Measurements from ENCODE around the gene EPHB2. TPM values are rescaled to one million over a fixed set of nuclear protein-coding genes. Genes with fewer than 3 reads are reported as not detected.

EPHB2 gene
- total and polyA plus RNA-seq, 3 experiments from 2014 or later: 0.22 to 0.33 TPM; not detected in 1

DNA sequence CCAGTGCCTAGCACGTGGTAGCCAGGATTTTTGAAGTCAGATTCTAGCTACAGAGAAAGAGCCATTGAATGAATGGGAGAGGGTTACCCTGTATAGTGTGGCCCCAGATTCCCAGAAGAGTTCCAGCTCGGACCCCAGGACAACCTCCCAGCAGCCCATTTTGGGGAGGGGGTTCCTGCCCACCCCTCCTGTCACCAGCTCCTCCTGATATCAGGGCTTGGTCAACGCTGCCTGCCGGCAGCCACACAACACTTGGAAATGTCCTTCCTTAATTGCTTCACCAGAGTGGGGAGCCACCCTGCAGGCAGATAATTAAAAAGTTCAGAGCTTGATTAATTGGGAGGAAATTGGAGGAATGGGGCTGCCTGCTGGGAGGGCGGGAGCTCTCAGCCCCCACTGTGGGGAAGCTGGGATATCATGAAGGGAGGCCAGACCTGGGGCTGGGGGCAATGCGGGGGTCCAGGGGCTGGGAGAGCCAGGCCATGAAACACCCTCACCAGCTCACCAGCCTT lies 141.6 kb downstream of the EPHB2 start:
- Mint-ChIP-seq H3K27me3 (peaks cover 31 to 32% of the 10 kb centered on the region in 2 donors), H3K4me3 (no peak overlapping the region), H3K36me3 (no peaks in the 10 kb centered on the region), H3K27ac (no peak overlapping the region), H3K9me3 (no peaks in the 10 kb centered on the region), H3K4me1 (no peaks in the 10 kb centered on the region)
- ChIA-PET CTCF (interaction anchor here (0.9 kb wide), 1 partner anchor 9 kb away, joined by 3 read pairs; no protein-coding TSS in a partner anchor), POLR2A (no interaction called here)
- Histone ChIP-seq H3K36me3 (ENCODE audit: insufficient read depth, low read length) (no peaks in the 10 kb centered on the region), H3K27ac (ENCODE audit: low read depth, low read length) (no peak overlapping the region), H3K27me3 (ENCODE audit: insufficient read depth, low read length, poor library complexity, severe bottlenecking) (peaks cover 3% of the 10 kb centered on the region), H3K4me1 (ENCODE audit: insufficient read depth, low read length) (no peaks in the 10 kb centered on the region), H3K9me3 (ENCODE audit: low read length) (no peaks in the 10 kb centered on the region), H3K4me3 (ENCODE audit: low read length) (no peak overlapping the region)
- no peak for DNase-seq

GRCh38 chr1:22853651-22854185 lies 143.1 kb downstream of the EPHB2 start:
- no peaks in the 10 kb centered on the region for H3K4me1 ChIP-seq (ENCODE audit: insufficient read depth, low read length)
- POLR2A ChIA-PET: no interaction called here
- peaks cover 23 to 25% of the 10 kb centered on the region in 2 donors for H3K27me3 Mint-ChIP-seq
- DNase-seq: no peak
- no peaks in the 10 kb centered on the region for H3K36me3 Mint-ChIP-seq
- H3K27ac Mint-ChIP-seq: peak overlapping the region in 1 of 8 donors; percentile 34
- no peaks in the 10 kb centered on the region for H3K9me3 ChIP-seq (ENCODE audit: low read length)
- H3K36me3 ChIP-seq (ENCODE audit: insufficient read depth, low read length): no peaks in the 10 kb centered on the region
- H3K9me3 Mint-ChIP-seq: no peaks in the 10 kb centered on the region
- no peak overlapping the region for H3K4me3 ChIP-seq (ENCODE audit: low read length)
- no peak overlapping the region for H3K27ac ChIP-seq (ENCODE audit: low read depth, low read length)
- H3K4me3 Mint-ChIP-seq: no peak overlapping the region
- H3K27me3 ChIP-seq (ENCODE audit: insufficient read depth, low read length, poor library complexity, severe bottlenecking): peaks cover 3% of the 10 kb centered on the region
- CTCF ChIA-PET: no interaction called here
- H3K4me1 Mint-ChIP-seq: no peaks in the 10 kb centered on the region

- Mint-ChIP-seq H3K9me3 (no peaks in the 10 kb centered on the region), H3K27ac (no peak overlapping the region), H3K36me3 (no peaks in the 10 kb centered on the region), H3K4me1 (no peaks in the 10 kb centered on the region), H3K27me3 (peaks cover 17 to 20% of the 10 kb centered on the region in 2 donors), H3K4me3 (no peak overlapping the region)
- ChIA-PET POLR2A (no interaction called here), CTCF (no interaction called here)
- no peak overlapping the region for H3K4me3 ChIP-seq (ENCODE audit: low read length)
- H3K27me3 ChIP-seq (ENCODE audit: insufficient read depth, low read length, poor library complexity, severe bottlenecking): no peaks in the 10 kb centered on the region
- no peak for DNase-seq
- no peaks in the 10 kb centered on the region for H3K4me1 ChIP-seq (ENCODE audit: insufficient read depth, low read length)
- no peak overlapping the region for H3K27ac ChIP-seq (ENCODE audit: low read depth, low read length)
- H3K9me3 ChIP-seq (ENCODE audit: low read length): no peaks in the 10 kb centered on the region
- H3K36me3 ChIP-seq (ENCODE audit: insufficient read depth, low read length): no peaks in the 10 kb centered on the region
Measured at GRCh38 chr1:22854688-22855565, 144.3 kb downstream of the EPHB2 start.

DNA sequence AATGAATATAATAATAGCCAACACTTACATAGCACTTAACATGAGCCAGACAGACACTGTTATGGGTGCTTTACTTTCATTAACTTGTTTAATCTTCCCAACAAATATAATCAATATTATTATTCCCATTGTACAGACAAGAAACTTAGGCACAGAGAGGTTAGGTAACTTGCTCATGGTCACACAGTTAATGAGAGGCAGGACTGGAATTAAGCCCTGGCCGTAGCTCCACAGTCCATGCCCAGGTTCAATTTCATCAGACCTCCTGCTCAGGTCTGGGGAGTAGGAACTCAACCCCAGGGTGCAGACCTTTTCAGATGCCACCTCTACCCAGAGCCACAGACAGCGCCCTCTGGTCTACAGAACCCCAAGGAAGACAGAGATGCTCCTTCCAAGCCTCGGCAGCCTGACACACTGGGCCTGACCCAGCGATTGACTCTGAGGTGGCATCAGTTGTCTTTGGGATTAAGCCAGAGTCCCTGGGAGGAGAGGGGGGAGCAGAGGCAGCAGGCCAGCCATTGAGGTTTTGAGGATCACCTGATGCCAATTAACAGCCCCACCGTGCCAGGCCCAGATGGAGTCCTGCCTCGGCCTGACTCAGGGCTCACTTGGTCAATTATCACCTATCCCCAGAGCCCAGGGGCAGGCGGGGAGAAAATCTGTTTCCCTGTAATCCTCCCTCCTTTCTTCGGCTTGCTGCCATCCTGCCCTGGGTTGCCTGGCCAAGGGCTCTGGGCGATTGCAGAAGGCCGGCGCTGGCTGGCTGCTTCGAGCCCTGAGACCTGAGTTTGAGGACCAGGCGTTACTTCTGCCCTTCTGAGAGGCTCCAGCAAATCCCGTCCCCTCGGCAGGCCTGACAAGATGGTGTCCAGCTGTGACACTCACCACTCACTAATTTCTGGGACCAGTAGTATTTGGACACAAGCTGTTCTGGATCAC lies 145.3 kb downstream of the EPHB2 start:
- DNase-seq: no peak
- Mint-ChIP-seq H3K36me3 (no peaks in the 10 kb centered on the region), H3K27ac (peak overlapping the region in 1 of 8 donors; percentile 19), H3K4me1 (no peaks in the 10 kb centered on the region), H3K27me3 (peaks cover 13 to 18% of the 10 kb centered on the region in 2 donors), H3K9me3 (no peaks in the 10 kb centered on the region), H3K4me3 (no peak overlapping the region)
- Histone ChIP-seq H3K36me3 (ENCODE audit: insufficient read depth, low read length) (no peaks in the 10 kb centered on the region), H3K4me3 (ENCODE audit: low read length) (no peak overlapping the region), H3K27ac (ENCODE audit: low read depth, low read length) (no peak overlapping the region), H3K9me3 (ENCODE audit: low read length) (no peaks in the 10 kb centered on the region), H3K4me1 (ENCODE audit: insufficient read depth, low read length) (no peaks in the 10 kb centered on the region), H3K27me3 (ENCODE audit: insufficient read depth, low read length, poor library complexity, severe bottlenecking) (no peaks in the 10 kb centered on the region)
- CTCF ChIA-PET: no interaction called here
- POLR2A ChIA-PET: no interaction called here

- POLR2A ChIA-PET: no interaction called here
- Mint-ChIP-seq H3K27ac (no peak overlapping the region), H3K4me3 (no peak overlapping the region), H3K4me1 (no peaks in the 10 kb centered on the region), H3K27me3 (peaks cover 3 to 8% of the 10 kb centered on the region in 2 donors), H3K9me3 (no peaks in the 10 kb centered on the region), H3K36me3 (no peaks in the 10 kb centered on the region)
- no peaks in the 10 kb centered on the region for H3K4me1 ChIP-seq (ENCODE audit: insufficient read depth, low read length)
- H3K27ac ChIP-seq (ENCODE audit: low read depth, low read length): no peak overlapping the region
- H3K4me3 ChIP-seq (ENCODE audit: low read length): no peak overlapping the region
- DNase-seq: no peak
- no peaks in the 10 kb centered on the region for H3K36me3 ChIP-seq (ENCODE audit: insufficient read depth, low read length)
- CTCF ChIA-PET: no interaction called here
- H3K27me3 ChIP-seq (ENCODE audit: insufficient read depth, low read length, poor library complexity, severe bottlenecking): no peaks in the 10 kb centered on the region
- H3K9me3 ChIP-seq (ENCODE audit: low read length): no peaks in the 10 kb centered on the region
Measured at GRCh38 chr1:22857661-22858060, 147.0 kb downstream of the EPHB2 start.

DNA sequence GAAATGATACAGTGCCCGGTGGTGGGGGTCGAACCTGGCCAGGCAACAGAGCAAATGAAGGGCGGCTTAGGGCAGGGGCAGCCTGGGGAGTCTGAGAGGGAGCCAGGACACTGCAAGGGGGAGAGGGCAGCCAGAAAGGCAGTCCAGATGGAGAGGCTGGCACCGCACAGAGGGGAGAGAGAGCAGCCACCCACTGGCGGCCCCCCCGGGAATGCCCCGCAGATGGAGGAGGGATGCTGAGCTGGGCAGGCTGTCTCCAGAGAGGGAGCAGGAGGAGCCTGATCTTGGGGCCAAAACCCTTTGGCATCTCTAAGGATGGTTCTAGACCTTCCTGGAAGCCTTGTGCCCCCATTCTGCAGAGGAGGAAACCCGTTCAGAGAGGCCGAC lies 149.8 kb downstream of the EPHB2 start:
- Histone ChIP-seq H3K4me3 (ENCODE audit: low read length) (no peak overlapping the region), H3K27me3 (ENCODE audit: insufficient read depth, low read length, poor library complexity, severe bottlenecking) (no peaks in the 10 kb centered on the region), H3K4me1 (ENCODE audit: insufficient read depth, low read length) (no peaks in the 10 kb centered on the region), H3K27ac (ENCODE audit: low read depth, low read length) (no peak overlapping the region), H3K9me3 (ENCODE audit: low read length) (no peaks in the 10 kb centered on the region), H3K36me3 (ENCODE audit: insufficient read depth, low read length) (no peaks in the 10 kb centered on the region)
- POLR2A ChIA-PET: no interaction called here
- no peaks in the 10 kb centered on the region for H3K9me3 Mint-ChIP-seq
- peaks cover 3 to 10% of the 10 kb centered on the region in 2 donors for H3K27me3 Mint-ChIP-seq
- CTCF ChIA-PET: interaction anchor here (1.4 kb wide), 1 partner anchor 8 kb away, joined by 3 read pairs; no protein-coding TSS in a partner anchor
- DNase-seq: no peak
- no peaks in the 10 kb centered on the region for H3K36me3 Mint-ChIP-seq
- no peak overlapping the region for H3K27ac Mint-ChIP-seq
- no peak overlapping the region for H3K4me3 Mint-ChIP-seq
- no peaks in the 10 kb centered on the region for H3K4me1 Mint-ChIP-seq

- Mint-ChIP-seq H3K9me3 (no peaks in the 10 kb centered on the region), H3K27ac (peak overlapping the region in 1 of 8 donors; percentile 70), H3K4me1 (no peaks in the 10 kb centered on the region), H3K4me3 (no peak overlapping the region), H3K36me3 (no peaks in the 10 kb centered on the region), H3K27me3 (peaks cover 5 to 15% of the 10 kb centered on the region in 2 donors)
- ChIA-PET CTCF (interaction anchor here (1.4 kb wide), 1 partner anchor 9 kb away, joined by 3 read pairs; no protein-coding TSS in a partner anchor), POLR2A (no interaction called here)
- Histone ChIP-seq H3K27me3 (ENCODE audit: insufficient read depth, low read length, poor library complexity, severe bottlenecking) (no peaks in the 10 kb centered on the region), H3K27ac (ENCODE audit: low read depth, low read length) (no peak overlapping the region), H3K4me3 (ENCODE audit: low read length) (no peak overlapping the region), H3K9me3 (ENCODE audit: low read length) (no peaks in the 10 kb centered on the region), H3K4me1 (ENCODE audit: insufficient read depth, low read length) (no peaks in the 10 kb centered on the region), H3K36me3 (ENCODE audit: insufficient read depth, low read length) (no peaks in the 10 kb centered on the region)
- no peak for DNase-seq
Measured at GRCh38 chr1:22860883-22861385, 150.3 kb downstream of the EPHB2 start.
